Central memory CD4-positive, alpha-beta T cell (primary cell): Measurements from ENCODE around the gene DNAJC1.

Source experiments
- DNase-seq: peaks from one replicate; pipeline ENCODE4 v3.0.0; 2022

Gene DNAJC1

DNA sequence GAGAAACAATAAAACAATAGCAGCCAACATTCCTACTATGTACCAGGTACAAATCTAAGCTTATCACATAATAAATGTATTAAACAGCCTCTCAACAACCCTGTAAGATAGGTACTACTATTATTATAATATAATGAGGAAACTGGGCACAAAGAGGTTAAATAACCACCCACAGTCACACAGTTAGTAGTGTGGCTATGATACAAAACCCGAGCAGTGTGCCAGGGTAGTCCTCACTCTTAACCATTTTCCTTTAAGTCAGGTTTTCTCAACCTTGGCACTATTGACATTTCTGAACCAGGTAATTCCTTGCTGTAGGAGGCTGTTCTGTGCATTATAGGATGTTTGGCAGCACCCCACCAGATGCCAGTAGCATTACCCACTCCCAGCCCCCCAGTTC, 48.8 kb downstream of the DNAJC1 start:
- no peak for DNase-seq

DNA sequence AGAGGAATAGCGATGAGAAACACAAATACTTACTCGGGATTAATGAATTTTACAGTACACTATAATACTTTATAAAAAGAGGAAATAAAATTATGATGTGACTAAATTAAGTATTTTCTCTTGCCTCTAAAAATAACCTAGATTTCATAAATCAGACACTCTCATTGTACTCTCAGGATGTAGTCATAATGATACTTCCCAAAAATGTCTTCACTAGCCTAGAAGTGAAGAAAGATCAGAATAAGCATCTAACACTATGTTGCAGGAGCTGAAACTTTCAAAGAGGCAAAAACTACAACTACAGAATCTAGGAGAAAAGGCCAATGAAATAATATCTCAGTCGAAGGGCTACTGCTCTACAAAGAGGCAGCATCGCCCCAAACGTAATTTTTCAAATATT, 49.4 kb downstream of the DNAJC1 start:
- no peak for DNase-seq

DNA sequence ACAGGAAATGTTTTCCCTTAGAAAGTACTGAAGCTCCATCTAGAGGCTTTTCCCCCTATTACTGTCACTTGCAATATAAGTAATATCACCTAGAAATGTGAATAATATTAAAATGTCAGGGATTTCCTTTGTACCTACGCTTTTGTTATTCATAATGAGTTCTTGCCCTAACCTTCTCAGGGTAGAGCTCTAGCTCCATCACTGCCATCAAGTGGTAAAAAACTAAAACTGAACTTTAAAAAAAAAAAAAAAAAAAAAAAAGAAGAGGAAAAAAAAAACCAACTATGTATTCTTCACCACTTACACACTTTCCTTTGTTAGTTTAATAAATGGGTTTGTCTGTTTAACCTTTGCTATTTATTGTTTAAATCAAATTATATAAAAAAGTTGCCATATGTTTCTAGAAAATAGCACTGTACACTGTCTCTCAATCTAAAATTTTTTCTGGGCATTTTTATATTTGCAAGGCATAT, 49.9 kb downstream of the DNAJC1 start:
- peak; percentile 8 for DNase-seq

DNA sequence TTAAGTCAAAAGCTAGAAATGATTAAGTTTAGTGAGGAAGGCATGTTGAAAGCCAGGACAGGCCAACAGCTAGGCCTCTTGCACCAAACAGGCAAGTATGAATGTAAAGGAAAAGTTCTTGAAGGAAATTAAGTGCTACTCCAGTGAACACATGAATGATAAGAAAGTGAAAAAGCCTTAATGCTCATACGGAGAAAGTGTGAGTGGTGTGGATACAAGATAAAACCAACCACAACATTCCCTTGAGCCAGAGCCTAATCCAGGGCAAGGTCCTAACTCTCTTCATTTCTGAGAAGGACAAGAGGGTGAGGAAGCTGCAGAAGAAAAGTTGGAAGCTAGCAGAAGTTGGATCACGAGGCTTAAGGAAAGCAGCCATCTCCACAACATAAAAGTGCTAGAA, 53.0 kb downstream of the DNAJC1 start:
- no peak for DNase-seq

DNA sequence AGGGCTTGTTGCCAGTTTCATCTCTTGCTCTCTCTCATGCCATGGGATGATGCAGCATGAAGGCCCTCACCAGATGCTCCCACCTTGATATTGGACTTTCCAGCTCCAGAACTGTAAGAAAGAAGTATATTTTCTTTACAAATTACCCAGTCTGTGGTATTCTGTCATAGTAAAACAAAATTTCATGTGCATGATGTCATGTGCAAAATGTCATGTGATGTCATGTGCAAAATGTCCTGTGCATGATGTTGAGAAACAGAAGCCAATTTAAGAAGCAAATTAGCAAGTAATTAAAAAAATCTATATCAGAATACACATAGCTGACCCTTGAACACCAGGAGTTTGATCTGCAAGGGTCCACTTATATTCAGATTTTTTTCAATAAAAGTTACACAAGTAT, 56.6 kb downstream of the DNAJC1 start:
- no peak for DNase-seq

DNA sequence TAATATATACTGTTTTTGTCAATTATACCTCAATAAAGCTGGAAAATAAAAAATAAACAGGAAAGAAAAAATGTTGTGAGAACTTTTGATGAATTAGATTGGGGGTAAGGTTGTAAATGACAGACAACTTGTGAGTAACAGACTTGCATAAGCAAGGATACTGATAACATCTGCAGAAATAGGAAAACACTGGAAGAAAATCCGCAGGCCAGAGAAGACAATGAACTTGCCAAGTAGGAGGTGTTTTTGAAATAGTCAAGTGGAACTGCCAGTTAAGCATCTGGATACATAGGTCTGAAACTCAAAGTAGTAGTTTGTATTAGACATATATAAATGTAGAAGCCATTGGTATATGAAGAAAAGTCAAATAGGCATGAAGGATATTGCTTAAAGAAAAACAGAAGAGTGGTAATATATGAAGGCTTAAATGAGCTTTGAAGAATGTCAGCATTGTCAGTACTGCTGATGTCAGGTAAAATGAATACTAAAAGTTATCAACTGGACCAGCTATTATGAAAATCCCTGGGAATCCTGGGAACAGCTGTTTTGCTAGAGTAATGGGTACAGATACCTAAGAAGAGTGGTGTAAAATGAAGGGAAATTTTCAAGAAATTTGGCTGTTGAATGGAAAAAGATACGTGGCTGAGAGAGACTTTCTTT, 58.7 kb downstream of the DNAJC1 start:
- no peak for DNase-seq

DNA sequence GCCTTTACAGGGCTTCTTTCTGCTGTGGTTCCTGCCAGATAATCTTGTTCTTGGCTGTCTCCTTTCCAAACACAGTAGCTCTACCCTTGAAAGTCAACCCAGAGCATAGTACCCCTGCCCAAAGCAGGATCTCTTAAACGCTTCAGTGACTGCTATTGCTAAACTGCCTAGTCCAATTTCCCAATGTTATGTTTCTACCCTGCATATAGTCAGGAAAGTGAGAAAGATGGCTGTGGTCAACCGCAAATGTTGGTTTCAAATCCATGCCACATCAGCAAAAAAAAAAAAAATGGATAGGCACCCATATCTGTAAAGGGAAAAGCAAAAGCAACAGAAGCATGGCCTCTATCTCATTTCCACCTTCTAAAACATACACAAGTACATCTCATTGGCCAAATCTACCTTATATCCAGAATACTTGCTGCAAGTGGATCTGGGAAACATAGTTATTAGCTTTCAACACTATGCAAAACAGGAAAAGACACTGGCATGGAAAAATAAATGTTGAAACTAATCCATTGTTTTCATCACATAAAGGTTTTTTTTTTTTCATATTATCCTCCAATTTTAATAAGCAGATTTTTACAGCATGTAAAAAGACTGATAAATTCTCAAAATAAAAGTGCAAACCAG, 59.8 kb downstream of the DNAJC1 start:
- no peak for DNase-seq

DNA sequence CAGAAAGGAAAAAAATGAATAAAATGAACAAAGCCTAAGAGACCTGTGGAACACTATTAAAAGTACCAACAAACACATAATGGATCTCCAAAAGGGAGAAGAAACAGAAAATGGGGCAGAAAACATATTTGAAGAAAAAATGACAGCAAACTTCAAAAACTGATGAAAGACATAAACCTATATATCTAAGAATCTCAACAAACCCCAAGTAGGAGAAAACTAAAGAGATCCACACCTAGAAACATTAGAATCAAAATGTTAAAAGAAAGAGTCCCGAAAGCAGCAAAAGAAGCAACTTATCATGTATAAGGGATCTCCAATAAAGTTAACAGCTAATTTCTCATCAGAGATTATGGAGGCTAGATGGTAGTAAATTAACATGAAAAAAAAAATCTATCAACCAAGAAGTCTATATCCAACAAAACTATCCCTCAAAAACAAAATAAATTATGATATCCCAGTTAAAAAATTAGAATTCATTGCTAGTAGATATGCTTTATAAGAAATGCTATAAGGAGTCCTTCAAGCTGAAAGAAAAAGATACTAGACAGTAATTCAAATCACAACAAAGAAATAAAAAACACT, 68.0 kb downstream of the DNAJC1 start:
- no peak for DNase-seq

DNA sequence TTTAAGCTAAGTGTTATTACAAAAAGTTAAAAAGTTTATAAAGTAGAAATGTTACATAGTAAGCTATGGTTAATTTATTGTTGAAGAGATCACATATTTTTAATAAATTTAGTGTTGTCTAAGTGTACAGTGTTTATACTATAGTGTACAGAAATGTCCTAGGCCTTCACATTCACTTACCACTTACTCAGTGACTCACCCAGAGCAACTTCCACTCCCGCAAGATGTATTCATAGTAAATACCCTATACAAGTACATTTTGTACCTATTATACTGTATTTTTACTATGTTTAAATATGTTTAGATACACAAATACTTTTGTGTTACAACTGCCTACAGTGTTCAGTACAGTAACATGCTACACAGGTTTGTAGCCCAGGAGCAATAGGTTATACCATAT, 69.2 kb downstream of the DNAJC1 start:
- DNase-seq, result no peak

DNA sequence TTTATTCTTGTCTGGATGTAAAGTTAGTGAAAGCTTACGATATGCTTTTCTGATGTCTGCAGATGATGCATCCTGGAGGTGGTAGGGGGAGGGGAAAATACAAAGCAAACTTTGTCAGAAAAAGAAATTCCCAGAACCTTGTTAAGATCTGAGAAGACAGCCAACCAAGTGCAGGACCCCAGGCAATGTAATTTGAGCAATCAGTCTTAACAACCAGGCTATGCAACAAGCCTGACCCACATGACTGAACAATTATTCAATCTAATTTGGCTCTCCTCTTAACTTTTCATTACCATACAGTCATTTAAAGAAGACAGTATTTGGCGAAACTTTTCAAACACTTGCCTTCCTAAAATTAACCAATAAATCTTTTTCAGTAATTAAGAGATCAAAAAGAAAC, 74.5 kb downstream of the DNAJC1 start:
- no peak for DNase-seq

DNA sequence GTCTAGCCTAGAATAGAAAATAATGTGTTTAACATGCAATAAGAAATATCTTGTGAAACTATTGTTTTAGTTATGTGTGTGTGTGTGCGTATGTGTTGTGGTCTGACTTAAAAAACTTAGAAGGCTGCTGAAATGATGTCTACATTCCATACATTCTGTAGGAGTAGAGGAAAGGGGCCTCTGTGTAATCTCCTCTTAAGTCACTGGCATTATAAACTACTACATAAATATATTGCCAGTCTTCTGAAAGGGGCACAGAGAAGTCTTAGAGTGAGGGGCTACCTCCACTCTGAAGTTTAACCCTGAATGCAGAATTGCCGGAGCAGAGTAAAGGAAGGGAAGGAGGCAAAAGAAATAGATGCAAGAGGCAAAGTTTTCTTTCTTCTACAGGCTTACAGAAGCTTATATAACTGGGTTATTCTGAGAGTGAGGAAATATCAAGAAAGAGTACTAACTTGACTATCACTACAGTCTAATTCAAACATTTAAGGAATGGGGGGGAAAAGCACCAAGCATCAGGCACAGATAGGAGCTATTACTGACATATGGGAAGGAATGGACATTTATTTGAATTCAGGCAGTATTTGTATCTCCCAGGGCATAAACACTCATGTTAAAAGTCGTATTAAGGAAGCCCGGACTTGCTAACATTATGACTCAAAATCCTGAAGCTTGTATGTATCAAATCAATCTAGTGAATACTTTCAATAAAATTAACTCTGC, 75.7 kb downstream of the DNAJC1 start:
- DNase-seq, result no peak

DNA sequence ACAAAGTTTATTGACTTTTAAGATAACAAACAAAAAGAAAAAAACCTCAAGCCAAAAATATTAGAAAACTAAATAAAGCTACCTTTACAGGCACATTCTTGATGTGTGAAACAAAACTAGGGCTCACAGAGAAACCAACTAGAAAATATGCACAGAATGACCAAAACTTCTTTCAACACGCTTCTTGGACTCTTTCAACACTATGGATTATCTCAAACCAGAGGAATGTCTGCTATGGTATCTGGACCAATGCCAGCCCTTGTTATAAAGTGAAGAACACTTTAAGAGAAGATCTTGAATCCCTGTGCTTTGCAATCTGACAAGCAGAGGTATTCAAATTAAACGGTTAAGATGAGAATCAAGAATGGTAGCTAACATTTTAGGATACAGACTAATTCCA, 76.6 kb downstream of the DNAJC1 start:
- DNase-seq, result no peak

DNA sequence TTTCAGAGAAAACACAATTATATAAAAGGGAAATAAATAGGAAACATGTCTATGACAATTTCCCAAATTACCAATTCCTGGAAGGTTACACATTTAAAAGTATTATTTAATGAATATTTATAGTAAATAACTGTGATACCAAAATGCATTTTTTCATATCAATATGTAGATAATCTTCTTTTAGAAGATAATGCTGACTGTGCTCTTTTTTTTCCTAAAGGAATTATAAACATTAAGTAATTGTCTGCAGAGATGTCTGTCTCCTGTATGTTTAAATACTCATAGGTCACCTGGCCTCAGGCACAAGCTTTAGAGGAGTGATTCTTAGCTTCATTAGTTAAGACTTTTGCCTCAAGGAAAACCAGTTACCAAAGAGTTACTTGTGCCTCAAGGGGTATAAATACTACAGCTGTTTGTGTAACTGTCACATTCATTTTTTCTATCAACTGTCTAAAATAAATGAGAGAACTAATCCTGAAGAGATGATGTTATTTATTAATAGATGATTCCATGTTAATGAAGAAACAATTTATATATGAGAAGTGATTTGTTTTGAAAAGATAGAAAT, 77.1 kb downstream of the DNAJC1 start:
- DNase-seq, result no peak

DNA sequence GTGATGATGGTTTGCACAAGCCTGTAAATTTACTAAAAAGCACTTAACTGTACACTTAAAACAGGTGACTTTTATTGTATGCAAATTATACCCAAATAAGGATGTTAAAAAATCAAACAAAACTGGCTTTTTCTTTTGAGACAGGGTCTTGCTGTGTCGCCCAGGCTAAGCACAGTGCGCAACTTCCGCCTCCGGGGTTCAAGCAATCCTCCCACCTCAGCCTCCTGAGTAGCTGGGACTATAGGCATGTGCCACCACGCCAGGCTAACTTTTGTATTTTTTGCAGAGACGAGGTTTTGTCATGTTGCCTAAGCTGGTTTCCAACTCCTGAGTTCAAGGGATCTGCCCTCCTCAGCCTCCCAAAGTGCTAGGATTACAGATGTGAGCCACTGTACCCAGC, 77.7 kb downstream of the DNAJC1 start:
- DNase-seq, result no peak

DNA sequence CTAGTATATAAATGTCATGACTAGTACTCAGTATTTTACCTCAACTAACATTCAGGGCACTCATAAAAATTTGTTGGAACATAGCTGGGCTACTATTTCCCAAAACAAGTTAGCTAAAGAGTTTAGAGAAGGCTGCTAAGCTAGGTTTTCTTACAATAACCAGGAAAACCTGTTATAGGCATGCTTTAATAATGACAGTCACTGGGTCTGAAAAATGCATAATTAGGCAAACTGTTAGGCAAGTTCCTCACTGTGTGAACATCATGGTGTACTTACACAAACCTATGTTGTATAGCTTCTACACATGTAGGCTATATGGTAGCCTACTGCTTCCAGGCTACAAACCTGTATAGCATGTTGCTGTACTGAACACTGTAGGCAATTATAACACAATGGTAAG, 79.0 kb downstream of the DNAJC1 start:
- DNase-seq, result no peak

DNA sequence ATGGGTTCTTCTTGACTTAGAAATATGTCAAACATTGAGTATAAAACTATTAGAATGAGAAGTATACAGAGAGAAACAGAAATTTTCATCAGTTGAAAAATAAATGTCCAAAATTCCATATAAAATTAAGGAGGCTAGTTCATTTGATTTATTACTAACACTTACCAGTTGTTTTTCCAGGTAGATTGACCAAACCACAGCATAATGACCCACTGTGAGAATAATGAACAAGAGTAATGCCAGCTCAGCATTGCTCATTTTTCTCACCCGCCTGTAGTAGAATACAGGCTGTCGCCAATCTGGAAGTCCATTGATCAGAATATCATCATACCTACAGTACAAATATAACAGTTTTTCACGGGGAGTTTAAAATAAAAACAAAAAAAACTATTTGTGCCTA, 82.9 kb downstream of the DNAJC1 start:
- no peak for DNase-seq

DNA sequence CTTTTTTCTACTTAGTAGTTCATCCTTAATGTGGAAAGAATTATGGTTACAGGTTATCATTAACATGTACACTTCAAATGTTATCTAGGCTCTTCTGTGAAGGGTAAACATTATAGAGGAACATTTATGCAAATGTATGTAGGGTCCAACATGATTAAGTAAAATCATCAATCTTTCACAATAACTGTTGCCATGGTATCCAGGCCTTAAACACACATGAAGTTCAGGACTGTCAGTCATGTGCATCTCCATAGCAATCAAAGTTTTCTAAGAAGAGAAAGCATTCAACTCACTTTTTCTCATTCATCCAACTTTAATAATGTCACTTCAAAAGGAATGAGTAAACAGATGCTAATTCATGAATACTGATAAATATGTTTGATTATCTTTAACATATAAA, 83.6 kb downstream of the DNAJC1 start:
- DNase-seq, result no peak

DNA sequence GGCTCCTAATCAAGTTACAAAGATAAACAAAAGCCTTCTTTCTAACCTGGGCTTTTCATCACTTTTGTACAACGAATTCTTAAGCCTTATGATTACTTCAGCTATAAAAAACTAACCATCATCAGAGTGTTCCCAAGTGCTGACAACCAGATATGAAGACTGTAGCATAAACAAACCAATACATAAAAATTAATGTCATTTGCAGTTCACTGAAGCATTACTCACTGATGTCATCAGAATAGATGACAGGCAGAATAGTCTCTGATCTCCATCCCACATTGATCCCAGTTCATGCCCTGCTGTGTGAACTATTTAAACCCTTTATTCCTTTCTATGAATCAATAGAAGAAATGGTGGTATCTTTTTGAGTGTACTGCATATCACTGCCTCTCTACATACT, 84.4 kb downstream of the DNAJC1 start:
- DNase-seq, result no peak

DNA sequence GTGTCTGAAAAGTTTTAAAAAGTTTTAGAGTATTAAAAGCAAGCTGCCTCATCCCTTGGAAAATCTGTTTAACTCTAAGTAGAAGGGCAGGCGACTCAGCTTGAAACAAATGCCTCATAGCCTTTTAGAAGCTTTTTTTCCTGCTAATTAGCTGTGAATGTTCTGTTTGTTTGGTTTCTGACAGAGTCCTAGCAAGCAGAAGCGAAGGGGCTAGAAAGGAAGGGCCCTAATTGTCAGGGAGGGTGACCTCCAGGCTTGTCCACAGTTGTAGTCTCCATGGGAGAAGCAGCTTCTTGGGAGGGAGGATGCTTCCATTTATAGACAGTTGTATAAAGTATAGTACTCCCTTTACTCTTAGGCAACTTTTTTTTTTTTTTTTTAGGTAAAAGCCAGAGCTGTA, 90.9 kb downstream of the DNAJC1 start:
- no peak for DNase-seq

DNA sequence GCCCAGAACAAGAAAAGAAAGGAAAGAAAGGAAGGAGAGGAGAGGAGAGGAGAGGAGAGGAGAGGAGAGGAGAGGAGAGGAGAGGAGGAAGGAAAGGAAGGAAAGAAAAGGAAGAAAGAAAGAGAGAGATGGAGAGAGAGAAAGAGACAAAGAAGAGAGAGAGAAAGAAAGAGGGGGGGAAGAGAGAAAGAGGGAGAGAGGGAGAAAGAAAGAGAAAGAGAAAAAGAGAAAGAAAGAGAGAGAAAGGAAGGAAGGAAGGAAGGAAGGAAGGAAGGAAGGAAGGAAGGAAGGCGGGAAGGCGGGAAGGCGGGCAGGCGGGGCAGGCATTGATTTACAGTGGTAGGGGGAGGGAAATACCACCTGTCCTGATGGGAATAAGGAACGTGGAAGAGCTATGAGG, 92.7 kb downstream of the DNAJC1 start:
- no peak for DNase-seq

DNA sequence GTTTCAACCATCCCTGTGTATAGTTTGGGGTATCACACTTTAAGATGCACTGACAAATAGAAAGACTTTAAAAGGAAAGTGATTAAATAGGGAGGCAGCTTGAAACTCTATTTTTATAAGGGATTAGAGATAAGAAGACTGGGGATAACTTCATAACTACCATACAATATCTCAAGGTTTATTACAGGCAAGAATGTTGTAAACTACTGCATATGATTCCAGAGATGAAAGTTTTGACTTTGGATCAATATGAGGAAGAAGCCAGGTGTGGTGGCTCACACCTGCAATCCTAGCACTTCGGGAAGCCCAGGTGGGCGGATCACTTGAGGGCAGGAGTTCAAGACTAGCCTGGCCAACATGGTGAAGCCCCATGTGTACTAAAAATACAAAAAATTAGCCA, 96.1 kb downstream of the DNAJC1 start:
- no peak for DNase-seq

DNA sequence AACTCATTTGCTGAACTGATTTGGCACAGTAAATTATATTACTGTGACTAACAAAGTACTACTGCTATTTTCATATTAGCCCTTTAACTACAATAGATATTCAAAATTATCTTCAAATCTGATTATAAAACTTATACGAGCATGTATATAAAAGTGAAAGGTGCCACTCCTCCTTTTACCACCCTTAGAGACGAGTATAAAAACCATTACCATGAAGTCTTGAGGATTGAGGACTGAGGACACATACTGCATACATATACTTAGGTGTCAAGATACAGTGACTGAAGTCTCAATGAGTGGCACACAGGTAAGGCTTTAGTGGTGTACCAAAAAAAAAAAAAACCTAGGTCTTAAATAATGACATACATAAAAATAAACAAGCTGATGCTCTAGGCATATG, 98.6 kb downstream of the DNAJC1 start:
- no peak for DNase-seq

DNA sequence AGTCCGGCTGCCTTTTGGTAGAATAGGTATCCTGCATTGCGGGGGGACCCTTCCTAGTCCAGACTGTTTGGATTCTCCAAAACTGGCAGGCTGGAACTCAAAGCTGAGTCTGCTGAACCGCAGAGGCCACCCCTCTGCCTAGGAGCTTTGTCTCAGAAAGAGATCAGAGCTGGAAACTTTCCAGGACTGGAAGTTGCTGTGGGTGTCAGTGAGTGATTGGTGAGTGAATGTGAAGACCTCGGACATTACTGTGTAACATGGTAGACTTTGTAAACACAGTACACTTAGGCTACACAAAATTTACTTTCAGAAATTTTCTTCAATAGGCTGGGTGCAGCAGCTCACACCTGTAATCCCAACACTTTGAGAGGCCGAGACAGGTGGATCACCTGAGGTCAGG, 103.8 kb downstream of the DNAJC1 start:
- DNase-seq, result no peak

DNA sequence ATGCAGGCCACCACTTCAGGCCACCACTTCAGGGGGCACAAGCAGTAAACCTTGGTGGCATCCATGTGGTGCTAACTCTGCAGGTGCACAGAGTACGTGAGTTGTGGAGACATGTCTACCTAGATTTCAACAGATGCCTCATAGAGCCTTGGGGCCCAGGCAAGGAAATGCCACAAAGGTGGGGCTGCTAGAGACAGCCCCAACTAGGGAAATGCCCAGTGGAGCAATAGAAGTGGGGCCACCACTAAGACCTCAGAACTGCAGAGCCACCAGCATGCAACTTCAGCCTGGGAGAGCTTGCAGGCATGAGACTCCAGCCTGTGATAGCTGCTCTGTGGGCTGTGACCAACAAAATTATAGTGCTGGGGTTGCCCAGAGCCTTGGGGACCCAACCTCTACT, 107.6 kb downstream of the DNAJC1 start:
- no peak for DNase-seq
